Measurements from ENCODE around the gene BACH2.

- TF ChIP-seq CTCF (IDR thresholded peaks at IDR 0.05; ENCODE audit: insufficient read depth, low read length, poor library complexity, severe bottlenecking): no peak
- TF ChIP-seq EZH2phosphoT487 (conservative IDR thresholded peaks at IDR 0.05; ENCODE audit: low read length): no peak
These were observed 370.8 kb downstream of the BACH2 start for GRCh38 chr6:89925826-89926225.
